Activated B cell treated with CpG ODN at 0.5 μM for 24 hours (primary cell): ENCODE data around the gene TRIOBP. TPM values are rescaled to one million over a fixed set of nuclear protein-coding genes. Genes with fewer than 3 reads are reported as not detected.

ENCODE experiments used
- ATAC-seq: fragments of 200-7000 bp; cut with Tn5 transposase; one replicate; pipeline ENCODE4 v1.10.0; 2021; ENCODE audit warnings: low read depth, mild to moderate bottlenecking, moderate library complexity
- CTCF ChIA-PET: fragments of 350-600 bp; sonication (Branson Sonifier 250); formaldehyde crosslinking; loops from one replicate; lab custom pipeline; 2021; ENCODE audit warnings: antibody characterized with exemption; lab: Charles Lee
- POLR2A ChIA-PET: fragments of 350-600 bp; sonication (Branson Sonifier 250); formaldehyde crosslinking; loops from one replicate; lab custom pipeline; 2021; ENCODE audit warnings: antibody characterized with exemption; lab: Charles Lee
- DNase-seq: peaks from one replicate; pipeline ENCODE4 v3.0.0; 2022
- H3K27ac Mint-ChIP-seq: one replicate; pipeline ENCODE4 v1.8.0; 2020; ENCODE audit warnings: mixed read lengths
- H3K27me3 Mint-ChIP-seq: one replicate; pipeline ENCODE4 v1.8.0; 2021; ENCODE audit warnings: mixed read lengths
- H3K36me3 Mint-ChIP-seq: one replicate; pipeline ENCODE4 v1.8.0; 2021; ENCODE audit warnings: low read depth, mixed read lengths
- H3K4me1 Mint-ChIP-seq: one replicate; pipeline ENCODE4 v1.8.0; 2021; ENCODE audit warnings: mixed read lengths
- H3K4me3 Mint-ChIP-seq: one replicate; pipeline ENCODE4 v1.8.0; 2020; ENCODE audit warnings: mild to moderate bottlenecking, mixed read lengths
- H3K9me3 Mint-ChIP-seq: one replicate; pipeline ENCODE4 v1.8.0; 2020; ENCODE audit warnings: mixed read lengths
- intact Hi-C: fragments of 100-400 bp; cut with micrococcal nuclease; formaldehyde crosslinking; loops from one replicate; pipeline ENCODE4 v1.15.1; 2024
- total RNA-seq: library from RNA; stranded (reverse); gene quantifications from 2 replicates; pipeline ENCODE4 v1.2.3, GENCODE V29; 2022
- TF ChIP-seq, protein P1 (sequence below): fragments of 200-600 bp; IDR thresholded peaks from one replicate; pipeline ENCODE4 v1.8.0; 2022; ENCODE audit warnings: antibody characterized with exemption, mild to moderate bottlenecking

Gene TRIOBP
- total RNA-seq, 1 donor from 2014 or later = 27.4 TPM

DNA sequence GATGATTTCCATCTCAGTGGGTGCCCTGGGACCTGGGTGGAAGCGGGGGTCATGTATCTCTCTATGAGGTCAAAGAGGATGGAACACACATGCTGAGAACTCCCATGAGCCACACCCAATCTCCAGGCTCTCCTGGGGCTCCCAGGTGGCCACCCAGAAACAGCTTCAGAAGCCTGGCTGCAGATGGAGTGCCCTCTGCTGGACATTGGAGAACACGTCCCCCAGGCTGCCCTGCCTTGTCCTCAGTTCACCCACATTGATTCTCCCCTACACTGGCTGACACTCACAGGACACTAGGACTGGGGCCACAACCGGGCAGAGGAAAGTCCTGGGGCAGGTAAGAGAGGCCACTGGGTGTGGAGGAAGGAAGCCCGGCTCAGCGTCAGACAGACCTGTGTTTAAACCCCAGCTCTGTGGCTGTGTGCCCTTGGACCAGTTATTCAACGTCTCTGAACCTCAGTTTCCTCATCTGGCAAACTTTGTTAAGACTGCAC lies 15.2 kb upstream of the TRIOBP start:
- Mint-ChIP-seq H3K9me3 (no peaks in the 10 kb centered on the region), H3K36me3 (peaks cover 14% of the 10 kb centered on the region), H3K27ac (peak overlapping the region; percentile 53), H3K4me1 (peaks cover 36% of the 10 kb centered on the region), H3K27me3 (no peaks in the 10 kb centered on the region), H3K4me3 (no peak overlapping the region)
- intact Hi-C loops = loop anchor here (1.0 kb wide), 4 partner anchors 20 to 73 kb away; partner anchors contain the start of gene GGA1
- ATAC-seq = peak; percentile 9
- DNase-seq = peak; percentile 54
- TF ChIP-seq, protein P1, sequence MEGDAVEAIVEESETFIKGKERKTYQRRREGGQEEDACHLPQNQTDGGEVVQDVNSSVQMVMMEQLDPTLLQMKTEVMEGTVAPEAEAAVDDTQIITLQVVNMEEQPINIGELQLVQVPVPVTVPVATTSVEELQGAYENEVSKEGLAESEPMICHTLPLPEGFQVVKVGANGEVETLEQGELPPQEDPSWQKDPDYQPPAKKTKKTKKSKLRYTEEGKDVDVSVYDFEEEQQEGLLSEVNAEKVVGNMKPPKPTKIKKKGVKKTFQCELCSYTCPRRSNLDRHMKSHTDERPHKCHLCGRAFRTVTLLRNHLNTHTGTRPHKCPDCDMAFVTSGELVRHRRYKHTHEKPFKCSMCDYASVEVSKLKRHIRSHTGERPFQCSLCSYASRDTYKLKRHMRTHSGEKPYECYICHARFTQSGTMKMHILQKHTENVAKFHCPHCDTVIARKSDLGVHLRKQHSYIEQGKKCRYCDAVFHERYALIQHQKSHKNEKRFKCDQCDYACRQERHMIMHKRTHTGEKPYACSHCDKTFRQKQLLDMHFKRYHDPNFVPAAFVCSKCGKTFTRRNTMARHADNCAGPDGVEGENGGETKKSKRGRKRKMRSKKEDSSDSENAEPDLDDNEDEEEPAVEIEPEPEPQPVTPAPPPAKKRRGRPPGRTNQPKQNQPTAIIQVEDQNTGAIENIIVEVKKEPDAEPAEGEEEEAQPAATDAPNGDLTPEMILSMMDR = peak; percentile 73
- ChIA-PET CTCF (interaction anchor here (0.8 to 8.4 kb wide), 15 partner anchors 10 to 371 kb away, joined by 3 to 163 read pairs (median 10); partner anchors contain the start of genes GGA1, PDXP and SH3BP1), POLR2A (interaction anchor here (0.6 to 3.4 kb wide), 13 partner anchors 19 to 81 kb away, joined by 3 to 25 read pairs (median 5); partner anchors contain the start of genes GGA1 and PDXP)

DNA sequence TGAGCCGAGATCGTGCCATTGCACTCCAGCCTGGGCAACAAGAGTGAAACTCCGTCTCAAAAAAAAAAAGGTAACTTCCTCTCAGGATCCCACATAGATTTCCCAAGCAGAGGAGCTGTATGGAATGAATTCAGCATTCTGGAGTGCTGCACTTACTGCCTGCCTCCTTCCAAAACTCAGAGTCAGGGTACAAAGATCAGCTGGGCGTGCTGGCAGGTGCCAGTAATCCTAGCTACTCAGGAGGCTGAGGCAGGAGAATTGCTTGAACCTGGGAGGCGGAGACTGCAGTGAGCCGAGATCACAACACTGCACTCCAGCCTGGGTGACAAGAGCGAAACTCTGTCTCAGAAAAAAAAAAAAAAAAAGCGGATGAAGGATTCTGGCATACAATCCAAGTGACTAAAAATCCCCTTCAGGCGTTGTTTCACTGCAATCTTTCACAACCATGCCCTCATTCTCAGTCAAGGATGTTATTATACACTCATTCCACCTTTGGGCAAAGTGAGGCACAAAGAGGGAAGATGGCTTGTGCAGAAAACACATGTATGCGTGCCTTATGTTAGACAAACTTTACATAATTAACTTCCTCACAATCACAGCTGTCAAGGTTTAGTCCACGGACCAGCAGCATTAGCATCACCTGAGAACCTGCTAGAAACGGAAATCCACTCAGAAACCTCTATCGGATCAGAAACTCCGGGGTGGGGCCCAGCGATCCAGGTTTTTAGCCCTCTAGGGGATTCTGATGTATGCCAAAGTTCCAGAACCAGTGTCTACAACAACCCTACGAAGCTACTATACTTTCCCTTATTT lies 11.8 kb upstream of the TRIOBP start:
- POLR2A ChIA-PET = interaction anchor here (0.7 to 3.2 kb wide), 7 partner anchors 9 to 77 kb away, joined by 4 to 38 read pairs (median 13); partner anchors contain the start of genes GGA1, LGALS1 and PDXP
- Mint-ChIP-seq H3K9me3 (no peaks in the 10 kb centered on the region), H3K4me1 (peaks cover 37% of the 10 kb centered on the region), H3K36me3 (peaks cover 28% of the 10 kb centered on the region), H3K27ac (peak overlapping the region; percentile 41), H3K27me3 (no peaks in the 10 kb centered on the region), H3K4me3 (peak overlapping the region; percentile 97)
- ATAC-seq (no peak), DNase-seq (no peak)
- TF ChIP-seq, protein P1 = no peak
- intact Hi-C loops = loop anchor here (5.0 kb wide), 1 partner anchor 62 kb away; no protein-coding TSS in a partner anchor
- CTCF ChIA-PET = interaction anchor here (1.9 to 8.4 kb wide), 4 partner anchors 25 to 78 kb away, joined by 9 to 163 read pairs (median 60); partner anchors contain the start of genes PDXP and SH3BP1

DNA sequence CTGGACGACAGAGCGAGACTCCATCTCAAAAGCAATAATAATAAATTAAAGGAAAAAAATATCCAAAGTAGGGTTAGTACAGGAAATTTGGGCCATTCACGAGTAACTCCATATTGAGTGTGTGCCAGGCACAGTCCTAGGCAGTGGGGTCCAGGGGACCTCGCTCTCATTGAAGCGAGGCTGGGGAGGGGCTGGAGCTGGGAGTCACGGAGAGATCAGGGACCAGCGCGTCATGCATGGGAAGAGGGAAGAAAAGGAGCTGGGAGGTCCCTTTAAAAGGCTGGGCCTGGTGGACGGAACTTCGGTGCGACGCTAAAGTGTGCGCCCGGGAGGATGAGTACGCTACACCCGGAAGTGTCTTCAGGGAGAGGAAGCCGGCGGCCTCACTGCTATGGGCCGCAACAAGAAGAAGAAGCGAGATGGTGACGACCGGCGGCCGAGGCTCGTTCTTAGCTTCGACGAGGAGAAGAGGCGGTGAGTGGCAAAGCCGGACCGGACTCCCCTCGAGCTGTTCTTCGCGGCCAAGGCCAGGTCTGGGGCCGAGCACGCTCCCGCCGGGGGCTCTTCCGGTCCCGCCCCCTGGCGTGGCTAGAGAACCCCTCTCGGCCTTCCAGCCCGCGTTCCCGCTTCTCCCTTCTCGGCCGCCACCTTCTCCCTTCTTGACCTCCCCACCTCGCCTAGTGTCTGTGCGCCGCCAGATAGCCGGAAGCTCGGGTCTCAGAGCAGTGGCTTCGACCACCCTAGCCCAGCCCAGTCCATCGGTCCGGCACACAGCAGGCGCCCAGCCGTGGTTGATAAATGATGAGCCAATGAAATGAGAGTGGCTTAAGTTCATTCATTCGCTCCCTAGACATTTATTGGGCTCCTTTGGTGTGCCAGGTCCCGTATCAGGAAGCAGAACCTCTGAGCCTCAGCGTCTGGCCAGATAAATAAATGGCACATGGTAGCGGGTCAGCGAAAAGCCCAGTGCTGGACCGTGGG lies 10.6 kb upstream of the TRIOBP start, which contains the start of gene NOL12:
Gene NOL12 (plus strand): TSS at position 342 of the 981 bp plus-strand sequence. CDS start 50 bp downstream, at position 392.
- TF ChIP-seq, protein P1 = no peak
- H3K36me3 Mint-ChIP-seq = peaks cover 40% of the 10 kb centered on the region
- H3K9me3 Mint-ChIP-seq = no peaks in the 10 kb centered on the region
- peaks cover 35% of the 10 kb centered on the region for H3K4me1 Mint-ChIP-seq
- ChIA-PET POLR2A (interaction anchor here (0.8 to 3.2 kb wide), 15 partner anchors 10 to 164 kb away, joined by 3 to 38 read pairs (median 4); partner anchors contain the start of genes ANKRD54, GGA1, LGALS1 and PDXP), CTCF (interaction anchor here (1.0 to 8.4 kb wide), 6 partner anchors 10 to 79 kb away, joined by 3 to 163 read pairs (median 7); partner anchors contain the start of genes LGALS1, PDXP and SH3BP1)
- peak; percentile 87 for ATAC-seq
- intact Hi-C loops = loop anchor here (1.0 to 5.0 kb wide), 6 partner anchors 9 to 78 kb away; partner anchors contain the start of genes GGA1 and PDXP
- H3K4me3 Mint-ChIP-seq = peak within 1 kb of the TSS; percentile 97
- peak; percentile 79 for DNase-seq
- H3K27me3 Mint-ChIP-seq = no peaks in the 10 kb centered on the region
- peak within 1 kb of the TSS; percentile 95 for H3K27ac Mint-ChIP-seq

DNA sequence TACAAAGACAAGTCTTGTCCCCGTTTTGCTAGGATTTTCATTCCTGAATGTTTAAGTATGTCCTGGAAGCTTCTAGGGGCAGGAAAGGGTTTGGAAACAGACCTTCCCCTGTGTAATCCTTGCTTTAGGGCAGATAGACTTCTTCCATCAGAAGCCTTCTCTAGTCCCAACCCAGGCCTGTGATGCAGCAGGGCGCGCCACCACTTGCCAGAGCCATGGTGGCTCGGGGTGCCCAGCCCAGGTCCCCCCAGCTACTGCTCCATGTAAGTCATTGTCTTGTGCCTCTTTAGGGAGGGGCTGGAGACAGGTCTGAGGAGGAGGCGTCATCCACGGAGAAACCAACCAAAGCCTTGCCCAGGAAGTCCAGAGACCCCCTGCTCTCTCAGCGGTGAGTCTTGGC lies 6.4 kb upstream of the TRIOBP start:
- CTCF ChIA-PET = no interaction called here
- POLR2A ChIA-PET = no interaction called here
- Mint-ChIP-seq H3K27ac (no peak overlapping the region), H3K4me1 (peaks cover 24% of the 10 kb centered on the region), H3K27me3 (no peaks in the 10 kb centered on the region), H3K9me3 (no peaks in the 10 kb centered on the region), H3K36me3 (peaks cover 67% of the 10 kb centered on the region), H3K4me3 (no peak overlapping the region)
- TF ChIP-seq, protein P1 = no peak
- no peak for ATAC-seq
- no peak for DNase-seq
- intact Hi-C loops = no loop called here
